Measurements from ENCODE around the gene TEPSIN. TPM values are rescaled to one million over a fixed set of nuclear protein-coding genes. Genes with fewer than 3 reads are reported as not detected.

TEPSIN gene
- total and polyA plus RNA-seq, 4 donors = 3.2 to 22.9 (median 10.7) TPM

DNA sequence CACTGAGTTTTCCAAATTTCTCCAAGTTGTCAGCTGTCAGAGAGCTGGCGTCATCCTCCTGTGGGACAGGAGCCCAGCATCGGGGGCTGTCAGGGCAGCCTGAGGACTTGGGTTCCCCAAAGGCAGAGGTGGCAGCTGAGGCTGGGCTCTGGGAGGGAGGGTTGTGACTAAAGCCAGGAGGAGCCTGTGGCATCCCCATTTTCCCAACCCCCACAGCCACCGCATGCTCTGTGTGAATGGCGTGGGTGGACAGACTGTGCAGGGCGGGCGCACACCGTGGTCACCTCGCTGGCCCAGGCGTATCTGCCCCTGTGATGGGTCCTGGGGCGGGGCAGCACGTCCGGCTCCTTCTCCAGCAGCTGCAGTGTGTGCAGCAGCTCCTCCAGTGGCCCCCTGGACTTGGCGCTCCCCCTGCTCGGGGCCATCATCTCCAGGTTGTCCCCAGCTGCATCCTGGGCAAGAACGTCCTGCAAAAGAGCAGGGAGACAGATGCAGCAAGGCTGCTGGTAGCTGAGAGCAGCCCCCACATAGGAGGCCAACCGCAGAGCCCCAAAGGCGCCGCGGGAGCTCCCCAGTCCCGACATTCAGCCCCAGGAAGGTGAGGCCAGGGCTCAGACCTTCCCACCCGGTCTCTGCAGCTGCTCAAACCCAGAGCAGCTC is 40.9 kb downstream of the TEPSIN start (continued):
- TF ChIP-seq, protein P1, sequence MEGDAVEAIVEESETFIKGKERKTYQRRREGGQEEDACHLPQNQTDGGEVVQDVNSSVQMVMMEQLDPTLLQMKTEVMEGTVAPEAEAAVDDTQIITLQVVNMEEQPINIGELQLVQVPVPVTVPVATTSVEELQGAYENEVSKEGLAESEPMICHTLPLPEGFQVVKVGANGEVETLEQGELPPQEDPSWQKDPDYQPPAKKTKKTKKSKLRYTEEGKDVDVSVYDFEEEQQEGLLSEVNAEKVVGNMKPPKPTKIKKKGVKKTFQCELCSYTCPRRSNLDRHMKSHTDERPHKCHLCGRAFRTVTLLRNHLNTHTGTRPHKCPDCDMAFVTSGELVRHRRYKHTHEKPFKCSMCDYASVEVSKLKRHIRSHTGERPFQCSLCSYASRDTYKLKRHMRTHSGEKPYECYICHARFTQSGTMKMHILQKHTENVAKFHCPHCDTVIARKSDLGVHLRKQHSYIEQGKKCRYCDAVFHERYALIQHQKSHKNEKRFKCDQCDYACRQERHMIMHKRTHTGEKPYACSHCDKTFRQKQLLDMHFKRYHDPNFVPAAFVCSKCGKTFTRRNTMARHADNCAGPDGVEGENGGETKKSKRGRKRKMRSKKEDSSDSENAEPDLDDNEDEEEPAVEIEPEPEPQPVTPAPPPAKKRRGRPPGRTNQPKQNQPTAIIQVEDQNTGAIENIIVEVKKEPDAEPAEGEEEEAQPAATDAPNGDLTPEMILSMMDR (IDR thresholded peaks at IDR 0.05; ENCODE audit: low read depth, low read length, missing input control) = no peak
- TF ChIP-seq HNF4A (conservative IDR thresholded peaks at IDR 0.05) = no peak
- TF ChIP-seq GABPA (IDR thresholded peaks at IDR 0.05 in 1 of 2, conservative IDR thresholded peaks at IDR 0.05 in 1 of 2) = no peak

DNA sequence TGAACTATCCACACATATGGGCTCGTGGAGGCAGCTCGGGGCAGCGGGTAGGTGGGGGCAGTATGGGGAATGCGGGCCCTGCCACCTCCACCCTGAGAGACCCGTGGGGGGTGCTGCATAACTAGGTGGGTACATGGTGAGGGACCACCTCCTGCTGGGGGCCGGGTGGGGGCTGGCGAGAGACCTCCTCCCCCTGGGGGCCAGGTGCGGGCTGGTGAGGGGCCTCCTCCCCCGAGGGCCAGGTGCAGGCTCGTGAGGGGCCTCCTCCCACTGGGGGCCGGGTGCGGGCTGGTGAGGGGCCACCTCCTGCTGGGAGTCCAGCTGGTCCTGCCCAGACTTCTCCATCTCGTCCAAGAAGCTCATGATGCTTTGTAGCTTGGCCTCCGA is 41.5 kb downstream of the TEPSIN start:
- no peaks in the 10 kb centered on the region for H3K27me3 ChIP-seq (ENCODE audit: control insufficient read depth in 4 of 4, insufficient read depth in 4 of 4, low read length in 3 of 4)
- DNase-seq (ENCODE audit: low spot score) = no peak

DNA sequence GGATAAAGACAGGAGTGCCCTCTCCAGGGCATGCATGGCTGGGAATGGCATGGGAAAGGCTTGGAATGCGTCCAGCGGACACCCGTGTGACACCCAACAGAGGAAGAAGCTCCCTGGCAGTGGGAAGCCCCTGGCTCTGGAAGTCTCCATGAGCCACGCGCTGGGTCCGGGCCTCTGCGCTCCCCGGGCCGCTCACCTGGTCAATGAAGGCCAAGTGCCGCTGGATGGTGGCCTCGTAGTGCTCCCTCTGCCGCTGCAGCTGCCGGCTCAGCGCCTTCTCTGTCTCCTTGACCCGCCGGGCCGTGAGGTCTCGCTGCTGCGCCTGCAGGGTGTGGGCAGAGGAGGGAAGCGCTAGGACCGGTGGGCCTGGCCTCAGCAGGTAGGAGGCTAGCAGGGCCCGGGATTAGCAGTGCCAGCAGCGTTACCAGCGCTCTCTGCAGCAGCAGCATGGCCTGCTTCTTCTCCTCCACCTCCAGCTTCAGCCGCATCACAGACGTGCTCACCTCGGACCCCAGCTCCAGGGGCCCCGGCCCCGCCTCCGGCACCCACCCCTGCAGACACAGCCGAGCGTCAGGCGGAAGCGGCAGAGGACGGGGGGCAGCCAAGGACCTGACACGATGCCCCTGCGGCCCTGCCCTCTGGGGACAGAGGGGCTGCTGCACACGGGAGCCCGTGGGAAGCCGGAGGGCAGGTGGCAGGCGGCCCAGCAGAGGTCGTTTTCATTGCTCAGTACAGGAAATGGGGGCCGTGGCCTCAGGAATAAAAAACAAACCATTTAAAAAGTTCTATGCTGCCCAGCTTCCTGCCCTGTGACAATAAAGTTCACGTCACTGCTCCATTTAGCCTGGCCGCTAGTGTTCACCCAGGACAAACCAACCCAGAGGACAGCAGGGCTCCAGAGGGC is 42.1 kb downstream of the TEPSIN start:
- no peak for DNase-seq (ENCODE audit: low spot score)
- Histone ChIP-seq H3K27me3 (ENCODE audit: control insufficient read depth in 4 of 4, insufficient read depth in 4 of 4, low read length in 3 of 4) (no peaks in the 10 kb centered on the region), H3K4me3 (ENCODE audit: low read depth in 1 of 3, low read length in 3 of 3) (no peak overlapping the region), H3K36me3 (ENCODE audit: control insufficient read depth in 4 of 4, insufficient read depth in 3 of 4, low read depth in 1 of 4, low read length in 3 of 4) (no peaks in the 10 kb centered on the region), H3K4me1 (ENCODE audit: control insufficient read depth in 4 of 4, insufficient read depth in 4 of 4, low read length in 3 of 4) (no peaks in the 10 kb centered on the region), H3K9me3 (ENCODE audit: control insufficient read depth in 4 of 4, low read length in 3 of 4) (no peaks in the 10 kb centered on the region), H3K27ac (ENCODE audit: low read depth in 1 of 2, low read length in 2 of 2) (no peak overlapping the region), H3K9ac (ENCODE audit: low read depth in 1 of 2, low read length in 2 of 2) (no peak overlapping the region)
- peak; percentile 89 for TF ChIP-seq NR2F2 (IDR thresholded peaks at IDR 0.05)
- no peak for TF ChIP-seq FOXA2 (IDR thresholded peaks at IDR 0.05)
- no peak for TF ChIP-seq EGR1 (IDR thresholded peaks at IDR 0.05; ENCODE audit: low read depth in 2 of 2)
- no peak for TF ChIP-seq FOXA1 (IDR thresholded peaks at IDR 0.05)
- TF ChIP-seq GABPA (IDR thresholded peaks at IDR 0.05 in 1 of 2, conservative IDR thresholded peaks at IDR 0.05 in 1 of 2) = no peak
- no peak for TF ChIP-seq RAD21 (IDR thresholded peaks at IDR 0.05)
- TF ChIP-seq, protein P2, sequence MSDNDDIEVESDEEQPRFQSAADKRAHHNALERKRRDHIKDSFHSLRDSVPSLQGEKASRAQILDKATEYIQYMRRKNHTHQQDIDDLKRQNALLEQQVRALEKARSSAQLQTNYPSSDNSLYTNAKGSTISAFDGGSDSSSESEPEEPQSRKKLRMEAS (IDR thresholded peaks at IDR 0.05) = no peak
- 83% methylated on average over 45 of the region's 45 CpGs for WGBS

More for the DNA sequence above, 41.5 kb downstream of the TEPSIN start:
- Histone ChIP-seq H3K27ac (ENCODE audit: low read depth in 1 of 2, low read length in 2 of 2) (no peak overlapping the region), H3K4me1 (ENCODE audit: control insufficient read depth in 4 of 4, insufficient read depth in 4 of 4, low read length in 3 of 4) (no peaks in the 10 kb centered on the region), H3K36me3 (ENCODE audit: control insufficient read depth in 4 of 4, insufficient read depth in 3 of 4, low read depth in 1 of 4, low read length in 3 of 4) (no peaks in the 10 kb centered on the region), H3K9me3 (ENCODE audit: control insufficient read depth in 4 of 4, low read length in 3 of 4) (no peaks in the 10 kb centered on the region), H3K9ac (ENCODE audit: low read depth in 1 of 2, low read length in 2 of 2) (no peak overlapping the region), H3K4me3 (ENCODE audit: low read depth in 1 of 3, low read length in 3 of 3) (no peak overlapping the region)
- TF ChIP-seq, protein P2 (IDR thresholded peaks at IDR 0.05) = no peak
- TF ChIP-seq JUND (IDR thresholded peaks at IDR 0.05) (no peak), TAF1 (conservative IDR thresholded peaks at IDR 0.05) (no peak)
- TF ChIP-seq, protein P1 (IDR thresholded peaks at IDR 0.05; ENCODE audit: low read depth, low read length, missing input control) = no peak
- TF ChIP-seq, protein P3, sequence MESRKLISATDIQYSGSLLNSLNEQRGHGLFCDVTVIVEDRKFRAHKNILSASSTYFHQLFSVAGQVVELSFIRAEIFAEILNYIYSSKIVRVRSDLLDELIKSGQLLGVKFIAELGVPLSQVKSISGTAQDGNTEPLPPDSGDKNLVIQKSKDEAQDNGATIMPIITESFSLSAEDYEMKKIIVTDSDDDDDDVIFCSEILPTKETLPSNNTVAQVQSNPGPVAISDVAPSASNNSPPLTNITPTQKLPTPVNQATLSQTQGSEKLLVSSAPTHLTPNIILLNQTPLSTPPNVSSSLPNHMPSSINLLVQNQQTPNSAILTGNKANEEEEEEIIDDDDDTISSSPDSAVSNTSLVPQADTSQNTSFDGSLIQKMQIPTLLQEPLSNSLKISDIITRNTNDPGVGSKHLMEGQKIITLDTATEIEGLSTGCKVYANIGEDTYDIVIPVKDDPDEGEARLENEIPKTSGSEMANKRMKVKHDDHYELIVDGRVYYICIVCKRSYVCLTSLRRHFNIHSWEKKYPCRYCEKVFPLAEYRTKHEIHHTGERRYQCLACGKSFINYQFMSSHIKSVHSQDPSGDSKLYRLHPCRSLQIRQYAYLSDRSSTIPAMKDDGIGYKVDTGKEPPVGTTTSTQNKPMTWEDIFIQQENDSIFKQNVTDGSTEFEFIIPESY (IDR thresholded peaks at IDR 0.05) = no peak
- WGBS = 87% methylated on average over 14 of the region's 14 CpGs
